Ovary (tissue), 9 donors: Measurements from ENCODE around the gene AHRR. TPM values are rescaled to one million over a fixed set of nuclear protein-coding genes. Genes with fewer than 3 reads are reported as not detected.
A peak's percentile ranks its signal among the peaks of the same experiment; 100 is the strongest.

ENCODE experiments used
- DNase-seq, 5 donors: peaks; one replicate each; pipeline ENCODE4 v3.0.0-alpha.2; 2019 to 2020
- H3K27ac ChIP-seq, 2 donors: fragments of 200-600 bp; one replicate each; pipeline versions ENCODE4 v1.5.1 to v1.8.0; 2019 to 2022
- H3K27me3 ChIP-seq: fragments of 200-600 bp; one replicate; pipeline ENCODE4 v1.8.0; 2022
- H3K36me3 ChIP-seq: fragments of 200-600 bp; sonication (generic); one replicate; pipeline ENCODE4 v1.5.1; 2019
- H3K4me1 ChIP-seq: one replicate; pipeline ENCODE4 v1.8.1; 2013; ENCODE audit warnings: mild to moderate bottlenecking, moderate library complexity; ENCODE audit not compliant: insufficient read depth
- H3K4me3 ChIP-seq: fragments of 200-600 bp; sonication (generic); one replicate; pipeline ENCODE4 v1.5.1; 2017
- H3K9me3 ChIP-seq, 2 donors: fragments of 200-600 bp in 1 of 2; sonication (generic) in 1 of 2; one replicate each; pipeline versions ENCODE4 v1.5.1 to v1.8.1; 2013 to 2019; ENCODE audit warnings: mild to moderate bottlenecking in 1 of 2, moderate library complexity in 1 of 2
- CTCF ChIP-seq, 3 donors: fragments of 450-650 bp in 2 of 3; fragments of 200-600 bp in 1 of 3; IDR thresholded peaks; one replicate each; pipeline versions ENCODE4 v1.5.1 to v1.8.0; 2016 to 2022; ENCODE audit warnings: antibody characterized with exemption in 3 of 3, mild to moderate bottlenecking in 1 of 3
- EP300 ChIP-seq: sonication (generic); formaldehyde crosslinking; IDR thresholded peaks from one replicate; pipeline ENCODE4 v1.6.1; 2017; ENCODE audit warnings: antibody characterized with exemption
- POLR2A ChIP-seq: fragments of 450-650 bp; IDR thresholded peaks from one replicate; pipeline ENCODE4 v1.6.1; 2017; ENCODE audit warnings: antibody characterized with exemption, mild to moderate bottlenecking, moderate library complexity
- WGBS, 3 donors: extraction: QIAGEN DNeasy Blood & Tissue Kit in 1 of 3; methylation state at CpG; one replicate each; pipeline versions ENCODE4 v1.1.5 to v1.1.7; 2013 to 2017; 5-methylcytosine and 5-hydroxymethylcytosine counted together
- intact Hi-C, 4 donors: fragments of 100-400 bp; cut with DNase I; formaldehyde crosslinking; loops; one replicate each; pipeline versions ENCODE4 v1.11.0 to v1.15.1; 2022 to 2023
- polyA plus RNA-seq, 2 donors: library from polyadenylated mRNA; stranded (reverse); fragments of 200-250 nt in 1 of 2; fragments of 350-450 nt in 1 of 2; fragmentation: Illumina TruSeq in 1 of 2; extraction: RNeasy Lipid Tissue Mini Kit (QIAGEN cat#74804) in 1 of 2; gene quantifications; one replicate each; pipeline ENCODE4 v1.2.3, GENCODE V29; 2013 to 2014
- total RNA-seq, 7 donors: library from RNA; depleted of rRNA in 2 of 7; stranded (reverse); fragments of >200 nt in 2 of 7; fragmentation: NEBNext Ultra II Directional in 3 of 7; extraction: Animal tissue kit (Norgen Biotek cat#: 25700) in 3 of 7; gene quantifications; one replicate each; pipeline versions ENCODE4 v1.1.0 to v1.2.4, GENCODE V29; 2016 to 2023
- donor health status: DM: no; HTN: no; CAD: no; lungs with moderate emphysema.
- donor health status: DM: no; HTN: no; CAD: no.
- donor health status: Bipolar disorder and iron deficiency.
- donor health status: DM: yes; HTN: yes; CAD: no.
- donor health status: DM: no; HTN: no; CAD: no.
- donor health status: DM: yes; HTN: yes; CAD: no.

Gene AHRR
- total and polyA plus RNA-seq, 9 donors: 0.72 to 14.9 (median 2.0) TPM

GRCh38 chr5:405421-405820 lies 83.9 kb downstream of the AHRR start:
- intact Hi-C loops: no loop called here
- Histone ChIP-seq H3K9me3 (no peaks in the 10 kb centered on the region), H3K4me1 (peaks cover 6% of the 10 kb centered on the region), H3K27ac (no peak overlapping the region), H3K36me3 (no peaks in the 10 kb centered on the region), H3K4me3 (no peak overlapping the region), H3K27me3 (no peaks in the 10 kb centered on the region)
- 83 to 89% (median 83%) methylated on average over 18 of the region's 18 CpGs for WGBS, 3 donors
- no peak for TF ChIP-seq POLR2A
- no peak for TF ChIP-seq CTCF (IDR thresholded peaks at IDR 0.05)
- no peak for TF ChIP-seq EP300
- peak in 1 of 5 donors; percentile 7 for DNase-seq

GRCh38 chr5:406041-406440 lies 84.5 kb downstream of the AHRR start:
- H3K4me1 ChIP-seq: peaks cover 3% of the 10 kb centered on the region
- TF ChIP-seq CTCF (IDR thresholded peaks at IDR 0.05) (no peak), POLR2A (no peak), EP300 (no peak)
- H3K4me3 ChIP-seq: no peak overlapping the region
- no peaks in the 10 kb centered on the region for H3K36me3 ChIP-seq
- intact Hi-C loops: no loop called here
- H3K9me3 ChIP-seq: no peaks in the 10 kb centered on the region
- H3K27me3 ChIP-seq: no peaks in the 10 kb centered on the region
- H3K27ac ChIP-seq: no peak overlapping the region
- 87 to 88% (median 88%) methylated on average over 9 of the region's 9 CpGs for WGBS, 3 donors
- DNase-seq: peak in 1 of 5 donors; percentile 2

GRCh38 chr5:407051-407450 lies 85.5 kb downstream of the AHRR start:
- Histone ChIP-seq H3K27ac (no peak overlapping the region), H3K4me1 (no peaks in the 10 kb centered on the region), H3K4me3 (no peak overlapping the region), H3K27me3 (no peaks in the 10 kb centered on the region), H3K9me3 (no peaks in the 10 kb centered on the region), H3K36me3 (no peaks in the 10 kb centered on the region)
- WGBS, 3 donors: 78 to 82% (median 79%) methylated on average over 6 of the region's 6 CpGs
- intact Hi-C loops: no loop called here
- DNase-seq: no peak
- TF ChIP-seq EP300 (no peak), POLR2A (no peak), CTCF (IDR thresholded peaks at IDR 0.05) (no peak)

- Histone ChIP-seq H3K9me3 (no peaks in the 10 kb centered on the region), H3K27ac (no peak overlapping the region), H3K4me1 (no peaks in the 10 kb centered on the region), H3K36me3 (no peaks in the 10 kb centered on the region), H3K27me3 (no peaks in the 10 kb centered on the region), H3K4me3 (no peak overlapping the region)
- TF ChIP-seq EP300: no peak
- TF ChIP-seq POLR2A: no peak
- TF ChIP-seq CTCF (IDR thresholded peaks at IDR 0.05): no peak
- WGBS, 3 donors: 89 to 90% (median 89%) methylated on average over 8 of the region's 8 CpGs
- intact Hi-C loops: no loop called here
- peak in 1 of 5 donors; percentile 3 for DNase-seq
These were observed 86.3 kb downstream of the AHRR start for GRCh38 chr5:407801-408268.
